ENCODE data around the gene CLEC10A.

Gene CLEC10A

DNA sequence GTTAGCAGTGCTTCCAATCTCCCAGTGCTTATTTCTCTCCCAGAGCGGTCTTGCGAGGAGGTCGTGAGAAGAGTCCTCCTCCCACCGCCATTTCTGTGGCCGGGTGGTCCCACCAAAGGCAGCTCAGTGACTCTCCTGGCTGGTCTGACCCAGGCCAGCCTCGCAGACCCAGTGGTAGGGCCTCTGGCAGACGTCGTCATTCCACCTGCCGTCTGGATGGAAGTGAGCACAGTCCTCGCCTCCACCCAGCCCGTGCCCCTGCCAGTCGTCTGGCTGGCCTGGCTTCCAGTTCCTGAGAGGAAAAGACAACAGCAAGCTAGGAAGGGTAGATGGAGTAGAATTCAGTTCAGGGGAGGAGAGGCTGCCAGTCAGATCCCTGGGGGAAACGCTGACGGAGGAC, 5.1 kb downstream of the CLEC10A start (continued):
- TF ChIP-seq ZNF600 (tag by site-specific recombination; IDR thresholded peaks at IDR 0.05) (no peak), ZNF121 (tag by site-specific recombination; IDR thresholded peaks at IDR 0.05) (no peak), IKZF3 (tag by site-specific recombination; IDR thresholded peaks at IDR 0.05) (no peak), ZNF664 (tag by site-specific recombination; IDR thresholded peaks at IDR 0.05) (no peak), ZNF596 (tag by site-specific recombination; IDR thresholded peaks at IDR 0.05) (no peak)
- TF ChIP-seq, protein P1, sequence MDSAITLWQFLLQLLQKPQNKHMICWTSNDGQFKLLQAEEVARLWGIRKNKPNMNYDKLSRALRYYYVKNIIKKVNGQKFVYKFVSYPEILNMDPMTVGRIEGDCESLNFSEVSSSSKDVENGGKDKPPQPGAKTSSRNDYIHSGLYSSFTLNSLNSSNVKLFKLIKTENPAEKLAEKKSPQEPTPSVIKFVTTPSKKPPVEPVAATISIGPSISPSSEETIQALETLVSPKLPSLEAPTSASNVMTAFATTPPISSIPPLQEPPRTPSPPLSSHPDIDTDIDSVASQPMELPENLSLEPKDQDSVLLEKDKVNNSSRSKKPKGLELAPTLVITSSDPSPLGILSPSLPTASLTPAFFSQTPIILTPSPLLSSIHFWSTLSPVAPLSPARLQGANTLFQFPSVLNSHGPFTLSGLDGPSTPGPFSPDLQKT (IDR thresholded peaks at IDR 0.05; ENCODE audit: borderline replicate concordance, low read depth, low read length): no peak

DNA sequence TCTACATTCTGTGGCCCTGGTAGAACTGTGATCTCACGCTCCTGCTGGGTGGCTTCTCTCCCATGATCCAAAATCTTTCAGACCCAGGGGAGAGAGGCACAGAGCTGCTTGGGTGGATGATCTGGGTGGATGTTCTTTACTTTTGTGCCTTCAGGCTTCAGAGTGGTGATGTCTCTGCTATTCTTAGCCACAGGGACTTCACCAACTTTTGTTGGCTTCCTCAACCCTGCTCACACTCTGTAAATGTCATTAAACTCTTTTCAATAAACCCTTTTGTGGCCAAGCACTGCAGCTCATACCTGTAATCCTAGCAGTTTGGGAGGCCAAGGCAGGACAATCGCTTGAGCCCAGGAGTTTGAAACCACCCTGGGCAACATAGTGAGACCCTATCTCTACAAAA, 7.6 kb downstream of the CLEC10A start:
- H3K27ac ChIP-seq (ENCODE audit: extremely low read depth, low read depth, low read length): no peak overlapping the region
- ChIA-PET POLR2A (interaction anchor here (0.6 kb wide), 1 partner anchor 900 kb away, joined by 3 read pairs; no protein-coding TSS in a partner anchor), CTCF (interaction anchor here (0.6 to 1.2 kb wide), 2 partner anchors 27 to 63 kb away, joined by 3 to 5 read pairs; no protein-coding TSS in a partner anchor)
- no peaks in the 10 kb centered on the region for H3K4me1 ChIP-seq (ENCODE audit: control insufficient read depth, insufficient read depth, low read length)
- TF ChIP-seq ZNF23 (tag by site-specific recombination; IDR thresholded peaks at IDR 0.05; ENCODE audit: borderline replicate concordance): no peak
- no peak for TF ChIP-seq ZFHX2 (tag by site-specific recombination; conservative IDR thresholded peaks at IDR 0.05)
- TF ChIP-seq, protein P2, sequence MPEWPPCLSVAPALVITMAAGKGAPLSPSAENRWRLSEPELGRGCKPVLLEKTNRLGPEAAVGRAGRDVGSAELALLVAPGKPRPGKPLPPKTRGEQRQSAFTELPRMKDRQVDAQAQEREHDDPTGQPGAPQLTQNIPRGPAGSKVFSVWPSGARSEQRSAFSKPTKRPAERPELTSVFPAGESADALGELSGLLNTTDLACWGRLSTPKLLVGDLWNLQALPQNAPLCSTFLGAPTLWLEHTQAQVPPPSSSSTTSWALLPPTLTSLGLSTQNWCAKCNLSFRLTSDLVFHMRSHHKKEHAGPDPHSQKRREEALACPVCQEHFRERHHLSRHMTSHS (tag by site-specific recombination; IDR thresholded peaks at IDR 0.05): no peak
- TF ChIP-seq, protein P3, sequence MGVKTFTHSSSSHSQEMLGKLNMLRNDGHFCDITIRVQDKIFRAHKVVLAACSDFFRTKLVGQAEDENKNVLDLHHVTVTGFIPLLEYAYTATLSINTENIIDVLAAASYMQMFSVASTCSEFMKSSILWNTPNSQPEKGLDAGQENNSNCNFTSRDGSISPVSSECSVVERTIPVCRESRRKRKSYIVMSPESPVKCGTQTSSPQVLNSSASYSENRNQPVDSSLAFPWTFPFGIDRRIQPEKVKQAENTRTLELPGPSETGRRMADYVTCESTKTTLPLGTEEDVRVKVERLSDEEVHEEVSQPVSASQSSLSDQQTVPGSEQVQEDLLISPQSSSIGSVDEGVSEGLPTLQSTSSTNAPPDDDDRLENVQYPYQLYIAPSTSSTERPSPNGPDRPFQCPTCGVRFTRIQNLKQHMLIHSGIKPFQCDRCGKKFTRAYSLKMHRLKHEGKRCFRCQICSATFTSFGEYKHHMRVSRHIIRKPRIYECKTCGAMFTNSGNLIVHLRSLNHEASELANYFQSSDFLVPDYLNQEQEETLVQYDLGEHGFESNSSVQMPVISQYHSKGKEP (tag by site-specific recombination; IDR thresholded peaks at IDR 0.05): no peak
- TF ChIP-seq ZNF560 (tag by site-specific recombination; IDR thresholded peaks at IDR 0.05; ENCODE audit: borderline replicate concordance): no peak
- no peak for TF ChIP-seq ZNF558 (tag by site-specific recombination; IDR thresholded peaks at IDR 0.05)
- TF ChIP-seq GLIS2 (tag by site-specific recombination; IDR thresholded peaks at IDR 0.05): no peak
- TF ChIP-seq, protein P4, sequence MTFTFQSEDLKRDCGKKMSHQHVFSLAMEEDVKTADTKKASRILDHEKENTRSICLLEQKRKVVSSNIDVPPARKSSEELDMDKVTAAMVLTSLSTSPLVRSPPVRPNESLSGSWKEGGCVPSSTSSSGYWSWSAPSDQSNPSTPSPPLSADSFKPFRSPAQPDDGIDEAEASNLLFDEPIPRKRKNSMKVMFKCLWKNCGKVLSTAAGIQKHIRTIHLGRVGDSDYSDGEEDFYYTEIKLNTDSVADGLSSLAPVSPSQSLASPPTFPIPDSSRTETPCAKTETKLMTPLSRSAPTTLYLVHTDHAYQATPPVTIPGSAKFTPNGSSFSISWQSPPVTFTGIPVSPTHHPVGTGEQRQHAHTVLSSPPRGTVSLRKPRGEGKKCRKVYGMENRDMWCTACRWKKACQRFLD (tag by site-specific recombination; IDR thresholded peaks at IDR 0.05): no peak
- TF ChIP-seq ZFP41 (tag by site-specific recombination; IDR thresholded peaks at IDR 0.05; ENCODE audit: borderline replicate concordance): no peak
- no peak for TF ChIP-seq ZSCAN16 (tag by site-specific recombination; IDR thresholded peaks at IDR 0.05)
- no peak for TF ChIP-seq ZEB2 (tag by site-specific recombination; IDR thresholded peaks at IDR 0.05)
- no peak for TF ChIP-seq GLI2 (tag by site-specific recombination; IDR thresholded peaks at IDR 0.05; ENCODE audit: borderline replicate concordance, low read depth)
- TF ChIP-seq, protein P5, sequence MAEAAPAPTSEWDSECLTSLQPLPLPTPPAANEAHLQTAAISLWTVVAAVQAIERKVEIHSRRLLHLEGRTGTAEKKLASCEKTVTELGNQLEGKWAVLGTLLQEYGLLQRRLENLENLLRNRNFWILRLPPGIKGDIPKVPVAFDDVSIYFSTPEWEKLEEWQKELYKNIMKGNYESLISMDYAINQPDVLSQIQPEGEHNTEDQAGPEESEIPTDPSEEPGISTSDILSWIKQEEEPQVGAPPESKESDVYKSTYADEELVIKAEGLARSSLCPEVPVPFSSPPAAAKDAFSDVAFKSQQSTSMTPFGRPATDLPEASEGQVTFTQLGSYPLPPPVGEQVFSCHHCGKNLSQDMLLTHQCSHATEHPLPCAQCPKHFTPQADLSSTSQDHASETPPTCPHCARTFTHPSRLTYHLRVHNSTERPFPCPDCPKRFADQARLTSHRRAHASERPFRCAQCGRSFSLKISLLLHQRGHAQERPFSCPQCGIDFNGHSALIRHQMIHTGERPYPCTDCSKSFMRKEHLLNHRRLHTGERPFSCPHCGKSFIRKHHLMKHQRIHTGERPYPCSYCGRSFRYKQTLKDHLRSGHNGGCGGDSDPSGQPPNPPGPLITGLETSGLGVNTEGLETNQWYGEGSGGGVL (tag by site-specific recombination; IDR thresholded peaks at IDR 0.05): no peak
- TF ChIP-seq, protein P6, sequence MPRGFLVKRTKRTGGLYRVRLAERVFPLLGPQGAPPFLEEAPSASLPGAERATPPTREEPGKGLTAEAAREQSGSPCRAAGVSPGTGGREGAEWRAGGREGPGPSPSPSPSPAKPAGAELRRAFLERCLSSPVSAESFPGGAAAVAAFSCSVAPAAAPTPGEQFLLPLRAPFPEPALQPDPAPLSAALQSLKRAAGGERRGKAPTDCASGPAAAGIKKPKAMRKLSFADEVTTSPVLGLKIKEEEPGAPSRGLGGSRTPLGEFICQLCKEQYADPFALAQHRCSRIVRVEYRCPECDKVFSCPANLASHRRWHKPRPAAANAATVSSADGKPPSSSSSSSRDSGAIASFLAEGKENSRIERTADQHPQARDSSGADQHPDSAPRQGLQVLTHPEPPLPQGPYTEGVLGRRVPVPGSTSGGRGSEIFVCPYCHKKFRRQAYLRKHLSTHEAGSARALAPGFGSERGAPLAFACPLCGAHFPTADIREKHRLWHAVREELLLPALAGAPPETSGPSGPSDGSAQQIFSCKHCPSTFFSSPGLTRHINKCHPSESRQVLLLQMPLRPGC (tag by site-specific recombination; IDR thresholded peaks at IDR 0.05): no peak
- no peak for TF ChIP-seq GLI4 (tag by site-specific recombination; IDR thresholded peaks at IDR 0.05)
- TF ChIP-seq ZNF121 (tag by site-specific recombination; IDR thresholded peaks at IDR 0.05): no peak
- H3K9me3 ChIP-seq (ENCODE audit: control insufficient read depth, insufficient read depth, low read depth, low read length): no peaks in the 10 kb centered on the region
- no peaks in the 10 kb centered on the region for H3K36me3 ChIP-seq (ENCODE audit: control insufficient read depth in 2 of 2, insufficient read depth in 1 of 2, low read length in 2 of 2)
- H3K4me3 ChIP-seq (ENCODE audit: low read depth, low read length): no peak overlapping the region

All from HEK293 (cell line).